ENCODE results near the gene ZNF512. TPM values are rescaled to one million over a fixed set of nuclear protein-coding genes. Genes with fewer than 3 reads are reported as not detected.

ZNF512 gene
- total RNA-seq, 1 donor from 2014 or later = 16.1 TPM

DNA sequence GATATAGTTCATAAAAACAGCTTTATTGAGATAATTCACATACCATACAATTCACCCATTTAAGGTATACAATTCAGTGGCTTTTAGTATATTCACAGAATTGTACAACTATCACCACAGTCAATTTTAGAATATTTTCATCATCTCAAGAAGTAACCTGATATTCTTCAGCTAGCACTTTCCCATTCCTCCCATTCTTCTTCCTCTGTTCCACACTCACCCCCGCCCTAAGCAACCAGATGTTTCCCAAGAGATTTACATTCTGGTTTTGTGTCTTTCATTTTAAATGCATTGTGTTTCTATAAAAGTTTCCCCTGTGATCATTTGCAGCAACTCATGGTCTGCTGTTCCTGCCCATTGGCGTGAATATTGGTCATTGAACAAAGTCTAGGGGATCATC is 51.4 kb downstream of the ZNF512 start:
- H3K27me3 ChIP-seq (ENCODE audit: low read depth) = no peaks in the 10 kb centered on the region
- intact Hi-C loops (cut with micrococcal nuclease) = no loop called here
- peaks cover 12% of the 10 kb centered on the region for H3K4me1 ChIP-seq
- no peak for DNase-seq
- H3K36me3 ChIP-seq = peaks cover 87% of the 10 kb centered on the region
- TF ChIP-seq, protein P1, sequence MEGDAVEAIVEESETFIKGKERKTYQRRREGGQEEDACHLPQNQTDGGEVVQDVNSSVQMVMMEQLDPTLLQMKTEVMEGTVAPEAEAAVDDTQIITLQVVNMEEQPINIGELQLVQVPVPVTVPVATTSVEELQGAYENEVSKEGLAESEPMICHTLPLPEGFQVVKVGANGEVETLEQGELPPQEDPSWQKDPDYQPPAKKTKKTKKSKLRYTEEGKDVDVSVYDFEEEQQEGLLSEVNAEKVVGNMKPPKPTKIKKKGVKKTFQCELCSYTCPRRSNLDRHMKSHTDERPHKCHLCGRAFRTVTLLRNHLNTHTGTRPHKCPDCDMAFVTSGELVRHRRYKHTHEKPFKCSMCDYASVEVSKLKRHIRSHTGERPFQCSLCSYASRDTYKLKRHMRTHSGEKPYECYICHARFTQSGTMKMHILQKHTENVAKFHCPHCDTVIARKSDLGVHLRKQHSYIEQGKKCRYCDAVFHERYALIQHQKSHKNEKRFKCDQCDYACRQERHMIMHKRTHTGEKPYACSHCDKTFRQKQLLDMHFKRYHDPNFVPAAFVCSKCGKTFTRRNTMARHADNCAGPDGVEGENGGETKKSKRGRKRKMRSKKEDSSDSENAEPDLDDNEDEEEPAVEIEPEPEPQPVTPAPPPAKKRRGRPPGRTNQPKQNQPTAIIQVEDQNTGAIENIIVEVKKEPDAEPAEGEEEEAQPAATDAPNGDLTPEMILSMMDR (IDR thresholded peaks at IDR 0.05; ENCODE audit: borderline replicate concordance) = no peak
- no peaks in the 10 kb centered on the region for H3K9me3 ChIP-seq (replicated peaks)
- H3K4me3 ChIP-seq = no peak overlapping the region
- H3K27ac ChIP-seq (replicated peaks) = no peak overlapping the region

GRCh38 chr2:27636766-27637165 is 53.9 kb downstream of the ZNF512 start:
- DNase-seq = no peak
- intact Hi-C loops (cut with micrococcal nuclease) = no loop called here
- H3K4me3 ChIP-seq = no peak overlapping the region
- H3K9me3 ChIP-seq (replicated peaks) = no peaks in the 10 kb centered on the region
- H3K4me1 ChIP-seq = no peaks in the 10 kb centered on the region
- TF ChIP-seq, protein P1 (IDR thresholded peaks at IDR 0.05; ENCODE audit: borderline replicate concordance) = no peak
- H3K36me3 ChIP-seq = peaks cover 100% of the 10 kb centered on the region
- H3K27me3 ChIP-seq (ENCODE audit: low read depth) = no peaks in the 10 kb centered on the region
- no peak overlapping the region for H3K27ac ChIP-seq (replicated peaks)

- TF ChIP-seq, protein P1 (IDR thresholded peaks at IDR 0.05; ENCODE audit: borderline replicate concordance) = no peak
- Histone ChIP-seq H3K27me3 (ENCODE audit: low read depth) (no peaks in the 10 kb centered on the region), H3K36me3 (peaks cover 98% of the 10 kb centered on the region), H3K4me1 (no peaks in the 10 kb centered on the region), H3K4me3 (no peak overlapping the region), H3K27ac (replicated peaks) (no peak overlapping the region), H3K9me3 (replicated peaks) (no peaks in the 10 kb centered on the region)
- DNase-seq = no peak
- intact Hi-C loops (cut with micrococcal nuclease) = no loop called here
These were observed 55.3 kb downstream of the ZNF512 start for GRCh38 chr2:27638037-27638637.

DNA sequence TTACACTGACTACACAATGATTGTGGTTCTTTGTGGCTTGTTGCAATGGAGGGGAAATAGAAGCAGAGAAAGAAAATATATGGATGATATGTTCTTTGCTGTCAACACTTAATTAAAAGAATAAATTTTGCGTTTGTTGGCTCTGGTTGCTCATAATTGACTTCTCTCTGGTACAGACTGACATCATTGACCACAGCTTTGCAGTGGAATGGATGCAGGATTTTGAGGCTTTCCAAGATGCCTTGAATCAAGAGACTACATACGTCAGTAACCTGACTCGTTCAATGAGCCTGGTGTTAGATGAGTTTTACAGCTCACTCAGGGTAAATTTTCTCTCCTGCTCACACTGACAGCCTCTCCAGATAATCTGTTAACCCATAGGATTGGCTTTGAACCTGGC is 55.9 kb downstream of the ZNF512 start:
- peaks cover 98% of the 10 kb centered on the region for H3K36me3 ChIP-seq
- TF ChIP-seq, protein P1 (IDR thresholded peaks at IDR 0.05; ENCODE audit: borderline replicate concordance) = no peak
- no peak for DNase-seq
- no peaks in the 10 kb centered on the region for H3K4me1 ChIP-seq
- intact Hi-C loops (cut with micrococcal nuclease) = no loop called here
- no peak overlapping the region for H3K27ac ChIP-seq (replicated peaks)
- no peak overlapping the region for H3K4me3 ChIP-seq
- no peaks in the 10 kb centered on the region for H3K27me3 ChIP-seq (ENCODE audit: low read depth)
- no peaks in the 10 kb centered on the region for H3K9me3 ChIP-seq (replicated peaks)

GRCh38 chr2:27640722-27641245 is 57.9 kb downstream of the ZNF512 start:
- Histone ChIP-seq H3K4me1 (no peaks in the 10 kb centered on the region), H3K4me3 (no peak overlapping the region), H3K36me3 (peaks cover 94% of the 10 kb centered on the region), H3K27me3 (ENCODE audit: low read depth) (no peaks in the 10 kb centered on the region), H3K27ac (replicated peaks) (no peak overlapping the region), H3K9me3 (replicated peaks) (no peaks in the 10 kb centered on the region)
- TF ChIP-seq, protein P1 (IDR thresholded peaks at IDR 0.05; ENCODE audit: borderline replicate concordance) = no peak
- no peak for DNase-seq
- intact Hi-C loops (cut with micrococcal nuclease) = no loop called here
